Stomach smooth muscle (tissue), 2 donors: Measurements from ENCODE around the gene NKIRAS1.
A peak's percentile ranks its signal among the peaks of the same experiment; 100 is the strongest.

Experiments used
- H3K27ac ChIP-seq: one replicate; pipeline ENCODE4 v1.7.0; 2013; ENCODE audit warnings: mild to moderate bottlenecking, low read length, inconsistent platforms
- H3K27me3 ChIP-seq, 2 donors: one replicate each; pipeline ENCODE4 v1.7.0; 2013; ENCODE audit warnings: low read length in 2 of 2; ENCODE audit not compliant: insufficient read depth in 2 of 2, control insufficient read depth in 1 of 2
- H3K36me3 ChIP-seq, 2 donors: one replicate each; pipeline ENCODE4 v1.7.0; 2013; ENCODE audit warnings: low read length in 2 of 2; ENCODE audit not compliant: control insufficient read depth in 2 of 2, insufficient read depth in 2 of 2
- H3K4me1 ChIP-seq: one replicate; pipeline ENCODE4 v1.7.0; 2013; ENCODE audit warnings: low read length; ENCODE audit not compliant: control insufficient read depth, insufficient read depth
- H3K4me3 ChIP-seq, 2 donors: one replicate each; pipeline ENCODE4 v1.7.0; 2013; ENCODE audit warnings: low read length in 2 of 2
- H3K9ac ChIP-seq, 2 donors: one replicate each; pipeline ENCODE4 v1.7.0; 2013; ENCODE audit warnings: low read length in 2 of 2, mild to moderate bottlenecking in 1 of 2
- H3K9me3 ChIP-seq, 2 donors: one replicate each; pipeline ENCODE4 v1.7.0; 2013; ENCODE audit warnings: low read length in 2 of 2; ENCODE audit not compliant: control insufficient read depth in 2 of 2
- donor health status: healthy.
- donor health status: Pancreatic carcinoma.

The NKIRAS1 gene

DNA sequence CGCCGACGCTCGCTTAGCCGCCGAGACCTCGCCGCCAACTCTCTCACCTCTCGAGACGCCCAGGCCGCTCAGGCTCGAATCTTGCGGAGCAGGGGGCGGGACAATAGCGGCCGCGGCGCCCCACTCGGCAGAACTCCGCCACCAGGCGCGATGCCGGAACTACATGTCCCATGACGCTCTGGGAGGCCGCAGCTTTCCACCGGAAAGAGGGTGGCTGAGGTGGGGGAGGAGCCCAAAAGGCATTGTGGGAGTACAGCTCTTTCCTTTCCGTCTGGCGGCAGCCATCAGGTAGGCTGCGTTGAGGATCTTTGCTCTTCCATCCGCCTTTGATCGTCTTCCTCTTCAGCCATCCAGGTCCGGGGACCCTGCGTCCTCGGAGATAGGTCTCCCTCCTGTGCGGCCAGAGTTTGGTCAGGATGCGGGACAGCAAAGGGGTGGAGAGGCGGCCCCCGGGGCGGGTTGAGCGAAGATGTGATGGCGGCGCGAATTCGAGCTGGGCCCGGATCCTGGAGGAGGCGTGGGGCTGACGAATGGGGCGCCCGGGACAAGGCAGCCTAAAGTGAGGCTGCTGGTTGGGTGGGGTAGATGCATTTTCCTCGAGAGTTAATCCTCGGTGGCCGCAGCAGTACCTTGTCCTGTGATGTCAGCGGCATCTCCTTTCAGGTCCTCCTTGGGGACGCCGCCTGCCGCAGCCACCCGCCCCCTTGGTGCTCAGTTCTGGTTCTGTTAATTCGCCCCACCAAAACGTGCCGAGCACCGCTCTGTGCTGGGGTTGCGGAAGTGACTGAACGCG, at the start of gene NKIRAS1, which contains the start of gene RPL15:
Gene NKIRAS1, minus strand, starts transcription at position 105 of the 793 bp plus-strand sequence. CDS start 6,086 bp downstream, outside the sequence.
Gene RPL15, plus strand, starts transcription at position 247 of the 793 bp plus-strand sequence. CDS start 728 bp downstream, outside the sequence.
- peak within 1 kb of the TSS; percentile 95 to 98 for H3K4me3 ChIP-seq
- peak within 1 kb of the TSS; percentile 95 to 99 for H3K9ac ChIP-seq
- no peaks in the 10 kb centered on the region for H3K9me3 ChIP-seq
- peak within 1 kb of the TSS; percentile 92 for H3K27ac ChIP-seq
- no peaks in the 10 kb centered on the region for H3K27me3 ChIP-seq
- H3K36me3 ChIP-seq = peaks cover 8 to 19% of the 10 kb centered on the region in 2 donors
- H3K4me1 ChIP-seq = peaks cover 14% of the 10 kb centered on the region

DNA sequence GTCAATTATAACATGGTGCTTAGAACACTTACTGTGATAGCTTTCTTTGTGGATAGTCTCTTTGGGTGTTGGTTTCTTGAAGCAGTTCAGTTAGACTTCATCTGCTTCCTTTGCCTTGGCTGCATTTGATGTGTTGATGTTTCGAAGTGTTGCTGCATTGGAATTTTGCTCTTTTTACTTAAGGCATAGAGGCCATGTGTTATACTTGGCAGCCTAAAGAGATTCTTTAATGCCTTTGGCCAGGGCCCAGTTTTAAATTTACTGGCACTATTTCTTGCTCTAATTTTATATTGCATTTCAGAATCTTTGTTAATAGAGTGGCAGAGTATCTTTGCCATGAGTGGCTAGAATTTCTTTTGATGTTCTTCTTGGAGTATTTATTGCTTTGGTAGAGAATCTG, 49.5 kb upstream of the NKIRAS1 start:
- H3K27ac ChIP-seq = no peak overlapping the region
- H3K4me1 ChIP-seq = no peaks in the 10 kb centered on the region
- peaks cover 24 to 35% of the 10 kb centered on the region in 2 donors for H3K36me3 ChIP-seq
- H3K9me3 ChIP-seq = no peaks in the 10 kb centered on the region
- no peaks in the 10 kb centered on the region for H3K27me3 ChIP-seq
- H3K9ac ChIP-seq = no peak overlapping the region
- H3K4me3 ChIP-seq = no peak overlapping the region

DNA sequence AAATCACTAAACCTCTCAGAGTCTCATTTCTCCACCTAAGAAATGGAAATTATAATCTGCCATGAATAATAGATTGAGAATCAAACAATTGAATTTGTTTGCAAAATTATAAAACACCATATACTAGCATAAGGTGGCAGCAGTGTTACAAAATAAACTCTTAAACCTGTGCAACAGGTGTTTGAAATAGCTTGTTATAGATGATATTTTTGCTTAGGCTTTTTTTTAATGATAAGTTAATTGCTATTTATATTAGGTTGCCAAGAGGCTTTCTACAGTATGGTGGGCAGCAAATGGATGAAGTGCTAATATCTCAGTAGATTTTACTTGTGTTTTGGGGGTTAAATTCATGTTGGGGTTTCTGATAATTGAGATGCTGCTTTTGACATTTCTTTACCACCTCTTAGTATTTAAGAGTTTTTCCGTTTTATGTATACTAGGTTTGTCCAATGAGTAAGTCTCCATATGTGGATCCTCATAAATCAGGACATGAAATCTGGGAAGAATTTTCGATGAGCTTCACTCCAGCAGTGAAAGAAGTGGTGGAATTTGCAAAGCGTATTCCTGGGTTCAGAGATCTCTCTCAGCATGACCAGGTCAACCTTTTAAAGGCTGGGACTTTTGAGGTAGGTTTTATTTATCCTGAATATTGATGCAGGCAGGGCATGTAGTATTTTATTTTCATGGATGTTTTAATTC, 47.9 kb upstream of the NKIRAS1 start:
- H3K27ac ChIP-seq = no peak overlapping the region
- no peaks in the 10 kb centered on the region for H3K4me1 ChIP-seq
- peaks cover 26 to 35% of the 10 kb centered on the region in 2 donors for H3K36me3 ChIP-seq
- no peak overlapping the region for H3K9ac ChIP-seq
- H3K4me3 ChIP-seq = no peak overlapping the region
- no peaks in the 10 kb centered on the region for H3K9me3 ChIP-seq
- H3K27me3 ChIP-seq = no peaks in the 10 kb centered on the region

DNA sequence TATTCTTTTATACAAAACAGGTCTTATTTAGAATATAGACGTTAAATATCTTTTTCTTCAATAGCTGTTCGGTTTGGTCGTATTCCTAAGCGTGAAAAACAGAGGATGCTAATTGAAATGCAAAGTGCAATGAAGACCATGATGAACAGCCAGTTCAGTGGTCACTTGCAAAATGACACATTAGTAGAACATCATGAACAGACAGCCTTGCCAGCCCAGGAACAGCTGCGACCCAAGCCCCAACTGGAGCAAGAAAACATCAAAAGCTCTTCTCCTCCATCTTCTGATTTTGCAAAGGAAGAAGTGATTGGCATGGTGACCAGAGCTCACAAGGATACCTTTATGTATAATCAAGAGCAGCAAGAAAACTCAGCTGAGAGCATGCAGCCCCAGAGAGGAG, 45.1 kb upstream of the NKIRAS1 start:
- Histone ChIP-seq H3K27ac (no peak overlapping the region), H3K27me3 (no peaks in the 10 kb centered on the region), H3K9ac (no peak overlapping the region), H3K4me3 (no peak overlapping the region), H3K36me3 (peaks cover 21 to 27% of the 10 kb centered on the region in 2 donors), H3K4me1 (no peaks in the 10 kb centered on the region), H3K9me3 (no peaks in the 10 kb centered on the region)

DNA sequence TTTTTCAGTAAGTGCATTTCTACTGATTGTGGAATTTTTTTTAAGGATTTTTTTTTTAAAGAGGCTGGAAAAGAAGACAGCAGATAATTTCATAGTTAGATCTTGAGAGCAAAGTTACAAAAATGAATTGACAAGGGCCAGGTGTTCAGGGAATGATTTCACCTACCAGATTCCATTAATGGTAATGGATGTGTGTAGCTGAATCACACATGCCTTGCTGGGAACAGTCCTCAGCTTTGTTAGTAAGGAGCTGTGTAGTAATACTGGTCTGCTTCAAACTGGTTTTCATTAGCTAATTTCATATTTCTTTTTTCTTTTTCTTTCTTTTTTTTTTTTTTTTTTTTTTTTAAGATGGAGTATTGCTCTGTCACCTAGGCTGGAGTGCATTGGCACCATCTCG, 44.3 kb upstream of the NKIRAS1 start:
- Histone ChIP-seq H3K9ac (no peak overlapping the region), H3K27me3 (no peaks in the 10 kb centered on the region), H3K4me1 (no peaks in the 10 kb centered on the region), H3K27ac (no peak overlapping the region), H3K9me3 (no peaks in the 10 kb centered on the region), H3K4me3 (no peak overlapping the region), H3K36me3 (peaks cover 21 to 27% of the 10 kb centered on the region in 2 donors)

DNA sequence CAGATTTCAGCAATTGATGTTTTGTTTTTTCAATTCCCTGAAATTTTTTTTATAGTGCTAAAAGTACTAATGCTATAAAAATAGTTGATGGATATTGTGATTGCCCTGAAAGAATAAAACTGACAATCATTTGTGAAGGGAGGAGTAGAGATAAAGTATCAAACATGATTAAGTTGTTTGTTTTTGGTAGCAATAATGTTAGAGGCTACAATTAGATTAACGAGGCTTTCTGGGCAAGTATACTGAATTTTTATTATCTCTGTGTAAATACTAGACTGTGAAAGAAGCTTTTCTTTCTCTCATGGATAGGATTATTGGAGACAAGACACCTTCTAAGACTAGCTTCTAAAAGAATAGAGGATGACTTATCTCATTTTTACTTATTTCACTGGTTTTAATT, 43.9 kb upstream of the NKIRAS1 start:
- H3K4me1 ChIP-seq = no peaks in the 10 kb centered on the region
- no peak overlapping the region for H3K4me3 ChIP-seq
- H3K27ac ChIP-seq = no peak overlapping the region
- H3K36me3 ChIP-seq = peaks cover 21 to 25% of the 10 kb centered on the region in 2 donors
- no peaks in the 10 kb centered on the region for H3K27me3 ChIP-seq
- H3K9ac ChIP-seq = no peak overlapping the region
- H3K9me3 ChIP-seq = no peaks in the 10 kb centered on the region

DNA sequence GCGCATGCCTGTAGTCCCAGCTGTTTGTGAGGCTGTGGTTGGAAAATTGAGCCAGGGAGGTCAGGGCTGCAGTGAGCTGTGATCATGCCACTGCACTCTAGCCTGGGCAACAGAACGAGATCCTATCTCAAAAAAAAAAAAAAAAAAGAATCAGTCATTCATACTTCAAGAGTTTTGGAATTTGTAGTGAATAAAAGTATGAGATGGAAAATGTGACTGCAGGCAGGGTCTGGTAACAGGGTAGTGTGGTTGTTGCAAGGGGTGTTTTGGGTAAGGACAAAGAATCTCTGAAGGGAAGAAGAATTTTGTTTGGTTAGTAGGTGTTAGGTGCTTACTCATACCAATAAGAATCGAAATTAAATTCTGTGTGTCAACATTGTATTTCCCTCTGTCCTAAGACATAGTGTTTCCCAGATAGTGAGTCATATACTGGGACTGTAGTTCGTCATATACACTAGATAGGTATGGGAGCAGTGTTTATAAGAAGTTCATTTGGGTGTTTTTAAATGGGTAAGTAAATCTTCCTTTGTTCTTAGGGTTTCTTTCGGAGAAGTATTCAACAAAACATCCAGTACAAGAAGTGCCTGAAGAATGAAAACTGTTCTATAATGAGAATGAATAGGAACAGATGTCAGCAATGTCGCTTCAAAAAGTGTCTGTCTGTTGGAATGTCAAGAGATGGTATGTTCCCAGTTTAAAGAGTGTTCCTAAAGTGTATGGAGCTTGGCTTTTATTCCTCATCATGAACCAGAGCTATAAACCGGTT, 42.5 kb upstream of the NKIRAS1 start:
- Histone ChIP-seq H3K4me3 (no peak overlapping the region), H3K36me3 (peaks cover 22 to 24% of the 10 kb centered on the region in 2 donors), H3K9me3 (no peaks in the 10 kb centered on the region), H3K4me1 (no peaks in the 10 kb centered on the region), H3K9ac (no peak overlapping the region), H3K27me3 (no peaks in the 10 kb centered on the region), H3K27ac (no peak overlapping the region)

DNA sequence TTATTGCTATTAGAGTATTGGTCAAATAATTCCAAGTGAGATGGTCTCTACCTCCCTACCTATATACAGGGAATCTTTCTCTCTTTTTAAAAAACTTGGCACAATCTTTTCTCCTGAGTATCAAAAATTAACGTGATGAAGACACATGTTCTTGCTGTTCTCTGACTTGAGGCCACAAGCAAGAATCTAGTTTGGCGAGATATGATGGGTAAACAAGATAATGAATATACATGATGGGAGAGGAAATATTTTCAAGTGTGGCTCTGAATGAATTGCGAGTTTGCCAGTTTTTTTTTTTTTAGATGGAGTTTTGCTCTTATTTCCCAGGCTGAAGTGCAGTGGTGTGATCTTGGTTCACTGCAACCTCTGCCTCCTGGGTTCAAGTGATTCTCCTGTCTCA, 39.9 kb upstream of the NKIRAS1 start:
- H3K9ac ChIP-seq = no peak overlapping the region
- no peaks in the 10 kb centered on the region for H3K9me3 ChIP-seq
- H3K36me3 ChIP-seq = peaks cover 10 to 12% of the 10 kb centered on the region in 2 donors
- no peak overlapping the region for H3K27ac ChIP-seq
- peaks cover 8% of the 10 kb centered on the region for H3K4me1 ChIP-seq
- H3K27me3 ChIP-seq = no peaks in the 10 kb centered on the region
- no peak overlapping the region for H3K4me3 ChIP-seq

DNA sequence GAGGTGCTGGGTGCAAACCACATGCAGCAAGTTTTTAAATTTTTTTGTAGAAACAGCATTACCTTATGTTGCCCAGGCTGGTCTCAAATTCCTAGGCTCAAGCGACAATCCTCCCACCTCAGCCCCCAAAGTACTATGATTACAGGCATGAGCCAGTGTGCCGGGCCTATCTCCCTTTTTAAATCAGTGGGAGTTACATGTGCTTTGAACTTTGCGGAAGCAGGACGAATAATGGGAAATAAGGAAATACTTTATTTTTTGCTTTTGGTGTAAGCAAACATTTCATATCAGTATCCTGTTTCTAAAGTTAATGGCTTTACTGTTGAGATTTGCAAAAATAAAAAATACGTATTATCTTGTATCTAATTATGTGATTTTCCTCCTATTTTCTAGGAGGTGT, 37.4 kb upstream of the NKIRAS1 start:
- no peaks in the 10 kb centered on the region for H3K27me3 ChIP-seq
- H3K36me3 ChIP-seq = peaks cover 6 to 7% of the 10 kb centered on the region in 2 donors
- no peak overlapping the region for H3K9ac ChIP-seq
- H3K4me3 ChIP-seq = no peak overlapping the region
- H3K9me3 ChIP-seq = no peaks in the 10 kb centered on the region
- peaks cover 23% of the 10 kb centered on the region for H3K4me1 ChIP-seq
- H3K27ac ChIP-seq = no peak overlapping the region

DNA sequence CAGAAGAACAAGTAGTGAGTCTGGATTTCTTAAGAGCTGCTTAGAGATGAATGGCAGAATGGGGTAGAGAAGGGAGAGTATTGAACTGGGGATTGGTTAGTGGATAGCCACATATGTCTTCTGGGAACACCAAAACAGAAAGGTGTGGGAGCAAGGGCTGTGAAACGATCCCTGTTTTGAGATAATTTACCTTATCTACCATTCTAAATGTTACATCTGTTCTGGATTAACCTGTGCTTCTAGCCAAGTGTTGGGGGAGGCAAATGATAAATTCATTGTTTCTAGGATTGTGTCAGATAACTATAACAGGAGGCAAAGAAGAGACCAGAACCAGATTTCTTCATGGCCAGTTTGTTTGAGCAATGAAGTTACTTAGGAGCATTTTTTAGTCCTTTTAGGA, 36.7 kb upstream of the NKIRAS1 start:
- peaks cover 23% of the 10 kb centered on the region for H3K4me1 ChIP-seq
- H3K36me3 ChIP-seq = peaks cover 6 to 7% of the 10 kb centered on the region in 2 donors
- no peaks in the 10 kb centered on the region for H3K9me3 ChIP-seq
- no peaks in the 10 kb centered on the region for H3K27me3 ChIP-seq
- H3K27ac ChIP-seq = no peak overlapping the region
- no peak overlapping the region for H3K4me3 ChIP-seq
- H3K9ac ChIP-seq = no peak overlapping the region
